ENCODE data around the gene LRRC27.

LRRC27 gene

DNA sequence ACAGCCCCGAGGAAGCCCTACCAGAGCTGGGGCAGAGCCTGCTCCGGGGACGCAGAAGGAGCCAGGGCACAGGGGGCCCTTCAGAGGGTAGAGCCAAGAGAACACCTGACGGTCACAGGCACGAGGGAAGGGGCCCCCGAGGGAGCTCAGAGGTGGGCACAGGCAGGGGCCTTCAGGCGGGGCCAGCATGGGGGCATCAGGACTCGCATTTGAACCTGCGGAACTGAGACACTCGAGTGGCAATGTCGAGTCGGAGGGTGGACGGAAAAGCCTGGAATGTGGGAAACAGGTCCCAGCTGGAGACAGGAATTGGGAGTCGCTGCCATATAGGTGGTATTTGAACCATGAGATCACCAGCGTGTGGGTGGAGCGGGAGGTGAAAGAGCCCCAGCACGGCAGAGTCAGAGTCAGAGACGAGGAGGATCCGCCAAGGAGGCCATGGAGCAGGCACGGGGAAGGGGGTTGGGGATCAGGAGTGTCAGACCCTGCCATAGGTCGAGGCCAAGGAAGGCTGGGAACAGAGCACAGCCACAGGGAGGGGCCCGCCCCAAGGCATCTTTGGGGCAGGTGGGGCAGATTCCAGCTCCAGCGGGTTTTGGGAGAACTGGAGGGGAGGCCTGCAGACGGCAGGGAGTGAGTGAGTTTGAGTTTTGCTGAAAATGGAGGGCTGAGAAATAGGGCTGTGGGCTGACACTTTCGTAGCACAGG, 38.0 kb upstream of the LRRC27 start:
- TF ChIP-seq RAD21 (IDR thresholded peaks at IDR 0.05; ENCODE audit: low read depth) (no peak), TAF1 (IDR thresholded peaks at IDR 0.05; ENCODE audit: low read depth) (no peak), YY1 (IDR thresholded peaks at IDR 0.05; ENCODE audit: low read depth) (no peak), NFIC (IDR thresholded peaks at IDR 0.05) (no peak), EGR1 (IDR thresholded peaks at IDR 0.05) (no peak), FOXM1 (IDR thresholded peaks at IDR 0.05; ENCODE audit: borderline replicate concordance, low read depth) (no peak), TEAD4 (IDR thresholded peaks at IDR 0.05) (no peak), MAX (IDR thresholded peaks at IDR 0.05) (no peak), CEBPB (IDR thresholded peaks at IDR 0.05) (no peak)

DNA sequence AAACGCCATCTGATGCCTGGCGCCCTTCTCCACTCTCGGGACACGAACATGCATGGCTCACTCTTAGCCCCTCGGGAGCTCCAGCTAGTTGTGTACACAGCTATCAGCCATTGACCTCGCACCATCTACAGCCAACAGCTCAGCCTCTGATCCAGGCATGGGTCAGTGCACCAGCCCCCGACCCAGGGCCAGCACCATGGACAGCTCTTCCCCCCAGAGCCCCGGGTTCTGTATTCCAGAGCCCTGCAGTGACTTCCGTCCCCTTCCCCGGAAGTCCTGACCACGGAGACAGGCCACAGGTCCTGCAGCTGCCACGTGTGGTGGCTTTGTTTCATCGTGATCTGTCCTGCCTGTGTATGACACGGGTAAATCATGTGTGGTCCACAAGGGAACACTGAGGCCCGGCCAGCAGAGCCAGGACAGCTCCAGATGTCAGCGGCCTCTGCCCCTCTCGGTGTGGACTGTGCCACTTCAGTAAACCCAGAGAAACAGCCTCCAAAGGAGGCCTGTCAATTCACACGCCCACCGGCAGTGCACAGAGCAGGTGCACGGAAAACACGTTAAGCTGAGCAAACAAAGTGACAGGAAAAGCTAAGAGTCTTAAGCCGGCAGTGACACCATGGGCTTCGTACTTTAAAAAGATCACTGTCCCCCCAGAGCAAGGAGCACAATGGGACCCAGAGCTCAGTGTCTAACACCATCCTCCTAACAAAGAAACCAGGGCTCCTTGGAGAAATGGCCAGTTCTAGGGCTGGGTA, 37.3 kb upstream of the LRRC27 start:
- TF ChIP-seq USF1 (IDR thresholded peaks at IDR 0.05) (no peak), TAF1 (IDR thresholded peaks at IDR 0.05; ENCODE audit: low read depth) (no peak), CREB1 (IDR thresholded peaks at IDR 0.05; ENCODE audit: low read depth) (no peak), EGR1 (IDR thresholded peaks at IDR 0.05) (no peak), MAX (IDR thresholded peaks at IDR 0.05) (no peak), TEAD4 (IDR thresholded peaks at IDR 0.05) (no peak)
- TF ChIP-seq, protein P1, sequence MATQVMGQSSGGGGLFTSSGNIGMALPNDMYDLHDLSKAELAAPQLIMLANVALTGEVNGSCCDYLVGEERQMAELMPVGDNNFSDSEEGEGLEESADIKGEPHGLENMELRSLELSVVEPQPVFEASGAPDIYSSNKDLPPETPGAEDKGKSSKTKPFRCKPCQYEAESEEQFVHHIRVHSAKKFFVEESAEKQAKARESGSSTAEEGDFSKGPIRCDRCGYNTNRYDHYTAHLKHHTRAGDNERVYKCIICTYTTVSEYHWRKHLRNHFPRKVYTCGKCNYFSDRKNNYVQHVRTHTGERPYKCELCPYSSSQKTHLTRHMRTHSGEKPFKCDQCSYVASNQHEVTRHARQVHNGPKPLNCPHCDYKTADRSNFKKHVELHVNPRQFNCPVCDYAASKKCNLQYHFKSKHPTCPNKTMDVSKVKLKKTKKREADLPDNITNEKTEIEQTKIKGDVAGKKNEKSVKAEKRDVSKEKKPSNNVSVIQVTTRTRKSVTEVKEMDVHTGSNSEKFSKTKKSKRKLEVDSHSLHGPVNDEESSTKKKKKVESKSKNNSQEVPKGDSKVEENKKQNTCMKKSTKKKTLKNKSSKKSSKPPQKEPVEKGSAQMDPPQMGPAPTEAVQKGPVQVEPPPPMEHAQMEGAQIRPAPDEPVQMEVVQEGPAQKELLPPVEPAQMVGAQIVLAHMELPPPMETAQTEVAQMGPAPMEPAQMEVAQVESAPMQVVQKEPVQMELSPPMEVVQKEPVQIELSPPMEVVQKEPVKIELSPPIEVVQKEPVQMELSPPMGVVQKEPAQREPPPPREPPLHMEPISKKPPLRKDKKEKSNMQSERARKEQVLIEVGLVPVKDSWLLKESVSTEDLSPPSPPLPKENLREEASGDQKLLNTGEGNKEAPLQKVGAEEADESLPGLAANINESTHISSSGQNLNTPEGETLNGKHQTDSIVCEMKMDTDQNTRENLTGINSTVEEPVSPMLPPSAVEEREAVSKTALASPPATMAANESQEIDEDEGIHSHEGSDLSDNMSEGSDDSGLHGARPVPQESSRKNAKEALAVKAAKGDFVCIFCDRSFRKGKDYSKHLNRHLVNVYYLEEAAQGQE (IDR thresholded peaks at IDR 0.05; ENCODE audit: low read depth): peak; percentile 99

GRCh38 chr10:132296666-132297443, 35.1 kb upstream of the LRRC27 start:
- TF ChIP-seq CEBPB (IDR thresholded peaks at IDR 0.05): no peak
- TF ChIP-seq RAD21 (IDR thresholded peaks at IDR 0.05; ENCODE audit: low read depth): no peak
- TF ChIP-seq NFIC (IDR thresholded peaks at IDR 0.05): no peak
- TF ChIP-seq TCF12 (IDR thresholded peaks at IDR 0.05; ENCODE audit: low read depth): no peak
- TF ChIP-seq EP300 (IDR thresholded peaks at IDR 0.05; ENCODE audit: borderline replicate concordance): no peak
- TF ChIP-seq TEAD4 (IDR thresholded peaks at IDR 0.05): no peak
- TF ChIP-seq USF1 (IDR thresholded peaks at IDR 0.05): no peak
- TF ChIP-seq TAF1 (IDR thresholded peaks at IDR 0.05; ENCODE audit: low read depth): no peak
- TF ChIP-seq CREB1 (IDR thresholded peaks at IDR 0.05; ENCODE audit: low read depth): no peak
- TF ChIP-seq FOXM1 (IDR thresholded peaks at IDR 0.05; ENCODE audit: borderline replicate concordance, low read depth): no peak
- TF ChIP-seq YY1 (IDR thresholded peaks at IDR 0.05; ENCODE audit: low read depth): no peak
- TF ChIP-seq MAX (IDR thresholded peaks at IDR 0.05): no peak
- TF ChIP-seq EGR1 (IDR thresholded peaks at IDR 0.05): no peak
- TF ChIP-seq, protein P1 (IDR thresholded peaks at IDR 0.05; ENCODE audit: low read depth): no peak
- no peak for TF ChIP-seq ZBTB7A (IDR thresholded peaks at IDR 0.05; ENCODE audit: low read depth)

DNA sequence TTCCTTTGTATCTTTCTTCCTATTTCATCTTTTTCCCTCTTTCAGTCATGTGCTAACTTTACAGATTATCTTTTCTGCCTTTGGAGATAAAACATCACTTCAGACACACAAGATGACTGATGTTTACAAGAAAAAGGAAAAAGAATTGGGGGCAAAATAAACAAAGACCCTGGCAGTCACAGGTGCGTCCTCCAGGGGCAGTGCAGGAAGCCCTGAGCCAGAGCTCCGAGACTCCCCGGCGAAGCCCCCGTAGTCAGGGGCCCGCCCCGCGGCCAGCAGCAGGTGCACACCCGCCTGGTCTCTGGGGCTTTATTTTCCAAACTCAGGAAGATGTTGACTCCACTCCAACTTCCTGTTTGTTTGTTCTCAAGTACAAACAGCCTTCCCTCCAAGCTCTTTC, 34.5 kb upstream of the LRRC27 start:
- no peak for TF ChIP-seq EGR1 (IDR thresholded peaks at IDR 0.05)
- no peak for TF ChIP-seq USF1 (IDR thresholded peaks at IDR 0.05)
- TF ChIP-seq ZBTB7A (IDR thresholded peaks at IDR 0.05; ENCODE audit: low read depth): no peak
- TF ChIP-seq CEBPB (IDR thresholded peaks at IDR 0.05): no peak
- no peak for TF ChIP-seq NFIC (IDR thresholded peaks at IDR 0.05)
- no peak for TF ChIP-seq TEAD4 (IDR thresholded peaks at IDR 0.05)
- TF ChIP-seq MAX (IDR thresholded peaks at IDR 0.05): no peak
- no peak for TF ChIP-seq CREB1 (IDR thresholded peaks at IDR 0.05; ENCODE audit: low read depth)
- no peak for TF ChIP-seq TAF1 (IDR thresholded peaks at IDR 0.05; ENCODE audit: low read depth)
- no peak for TF ChIP-seq FOXM1 (IDR thresholded peaks at IDR 0.05; ENCODE audit: borderline replicate concordance, low read depth)
- no peak for TF ChIP-seq RAD21 (IDR thresholded peaks at IDR 0.05; ENCODE audit: low read depth)
- no peak for TF ChIP-seq EP300 (IDR thresholded peaks at IDR 0.05; ENCODE audit: borderline replicate concordance)
